ENCODE data around the gene SRSF12. TPM values are rescaled to one million over a fixed set of nuclear protein-coding genes. Genes with fewer than 3 reads are reported as not detected.

Gene SRSF12
- total RNA-seq, 1 donor from 2014 or later = 3.7 TPM

DNA sequence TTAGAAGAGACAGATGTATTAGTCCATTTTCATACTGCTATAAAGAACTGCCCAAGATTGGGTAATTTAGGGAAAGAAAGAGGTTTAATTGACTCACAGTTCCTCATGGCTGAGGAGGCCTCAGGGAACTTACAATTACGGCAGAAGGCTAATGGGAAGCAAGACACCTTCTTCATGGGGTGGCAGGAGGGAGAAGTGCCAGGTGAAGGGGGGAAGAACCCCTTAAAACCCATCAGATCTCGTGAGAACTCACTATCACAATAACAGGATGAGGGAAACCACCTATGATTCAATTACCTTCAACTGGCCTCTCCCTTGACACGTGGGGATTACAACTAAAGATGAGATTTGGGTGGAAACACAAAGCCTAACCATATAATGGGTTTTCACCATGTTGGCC lies 66.2 kb downstream of the SRSF12 start:
- H3K27me3 Mint-ChIP-seq (ENCODE audit: unreplicated experiment) = peaks cover 8% of the 10 kb centered on the region
- TF ChIP-seq CTCF (IDR thresholded peaks at IDR 0.05) = no peak
- H3K27ac Mint-ChIP-seq (ENCODE audit: unreplicated experiment) = no peak overlapping the region
- H3K36me3 Mint-ChIP-seq (ENCODE audit: unreplicated experiment) = no peaks in the 10 kb centered on the region
- peaks cover 13% of the 10 kb centered on the region for H3K4me1 Mint-ChIP-seq (ENCODE audit: unreplicated experiment)
- H3K4me3 Mint-ChIP-seq (ENCODE audit: unreplicated experiment) = no peak overlapping the region
- H3K9me3 Mint-ChIP-seq (ENCODE audit: unreplicated experiment) = no peaks in the 10 kb centered on the region
- no peak for DNase-seq (ENCODE audit: extremely low spot score, unreplicated experiment)

DNA sequence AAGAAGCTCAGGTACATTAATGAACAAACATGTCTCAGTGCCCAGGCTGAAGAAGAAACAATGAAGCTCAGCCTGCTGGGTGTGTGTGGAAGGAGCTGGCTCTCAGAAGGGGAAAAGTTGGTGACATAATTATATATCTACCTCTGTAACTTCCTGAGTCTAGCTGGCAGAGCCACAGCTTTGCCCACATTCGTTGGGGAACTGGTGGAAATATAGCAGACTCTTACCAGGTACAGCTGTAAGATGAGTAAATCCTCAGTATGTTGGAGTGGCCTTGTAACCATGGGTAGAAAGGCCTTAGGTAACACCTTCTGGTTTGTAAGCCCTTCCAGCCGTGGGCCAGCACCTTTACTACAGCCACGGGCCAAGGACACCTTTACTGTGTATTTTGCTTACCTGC lies 67.2 kb downstream of the SRSF12 start:
- no peak for DNase-seq (ENCODE audit: extremely low spot score, unreplicated experiment)
- Mint-ChIP-seq H3K9me3 (ENCODE audit: unreplicated experiment) (no peaks in the 10 kb centered on the region), H3K27ac (ENCODE audit: unreplicated experiment) (no peak overlapping the region), H3K36me3 (ENCODE audit: unreplicated experiment) (no peaks in the 10 kb centered on the region), H3K4me1 (ENCODE audit: unreplicated experiment) (peaks cover 13% of the 10 kb centered on the region), H3K4me3 (ENCODE audit: unreplicated experiment) (no peak overlapping the region), H3K27me3 (ENCODE audit: unreplicated experiment) (peaks cover 8% of the 10 kb centered on the region)
- no peak for TF ChIP-seq CTCF (IDR thresholded peaks at IDR 0.05)

DNA sequence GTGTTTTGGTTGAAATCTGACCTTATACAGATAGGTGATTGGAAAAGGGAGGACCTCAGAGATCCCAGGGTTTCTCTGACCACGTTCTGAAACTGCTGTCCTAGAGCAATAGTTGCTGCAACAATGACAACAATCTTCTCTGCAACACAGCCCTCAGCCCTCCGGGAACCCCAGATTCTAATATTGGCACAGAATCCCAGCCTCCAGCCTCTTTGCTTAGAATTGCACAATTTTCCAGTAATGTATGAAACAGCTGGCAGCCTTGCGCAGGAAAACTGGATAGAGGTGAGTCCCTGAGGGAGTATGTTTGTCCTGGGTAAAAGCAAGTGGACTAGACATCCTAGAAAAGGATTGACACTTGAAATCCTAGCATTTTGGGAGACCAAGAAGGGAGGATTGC lies 67.7 kb downstream of the SRSF12 start:
- DNase-seq (ENCODE audit: extremely low spot score, unreplicated experiment) = no peak
- no peak for TF ChIP-seq CTCF (IDR thresholded peaks at IDR 0.05)
- no peak overlapping the region for H3K4me3 Mint-ChIP-seq (ENCODE audit: unreplicated experiment)
- H3K4me1 Mint-ChIP-seq (ENCODE audit: unreplicated experiment) = peaks cover 13% of the 10 kb centered on the region
- no peaks in the 10 kb centered on the region for H3K9me3 Mint-ChIP-seq (ENCODE audit: unreplicated experiment)
- H3K27ac Mint-ChIP-seq (ENCODE audit: unreplicated experiment) = no peak overlapping the region
- peaks cover 8% of the 10 kb centered on the region for H3K27me3 Mint-ChIP-seq (ENCODE audit: unreplicated experiment)
- H3K36me3 Mint-ChIP-seq (ENCODE audit: unreplicated experiment) = no peaks in the 10 kb centered on the region

DNA sequence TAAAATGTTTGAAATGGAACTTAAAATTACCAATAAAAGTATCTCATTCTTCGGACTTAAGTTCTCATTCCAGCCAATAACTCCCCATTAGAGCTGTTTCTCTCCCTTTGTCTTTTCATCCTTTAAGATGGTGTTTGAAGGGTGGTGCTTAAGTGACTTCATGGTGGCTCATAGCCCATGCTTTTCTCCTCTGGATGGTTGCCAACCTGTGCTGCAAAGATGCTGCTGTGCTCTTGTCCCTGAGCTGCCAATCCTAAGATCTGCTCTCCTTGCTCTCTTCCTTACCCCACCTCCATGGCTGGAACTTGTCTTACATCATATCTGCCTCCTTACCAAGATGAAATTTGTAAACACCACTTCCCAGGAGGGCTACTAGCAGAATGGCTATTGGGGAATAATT lies 68.9 kb downstream of the SRSF12 start:
- Mint-ChIP-seq H3K27me3 (ENCODE audit: unreplicated experiment) (peaks cover 6% of the 10 kb centered on the region), H3K36me3 (ENCODE audit: unreplicated experiment) (no peaks in the 10 kb centered on the region), H3K9me3 (ENCODE audit: unreplicated experiment) (no peaks in the 10 kb centered on the region), H3K4me3 (ENCODE audit: unreplicated experiment) (no peak overlapping the region), H3K4me1 (ENCODE audit: unreplicated experiment) (peaks cover 13% of the 10 kb centered on the region), H3K27ac (ENCODE audit: unreplicated experiment) (no peak overlapping the region)
- no peak for TF ChIP-seq CTCF (IDR thresholded peaks at IDR 0.05)
- no peak for DNase-seq (ENCODE audit: extremely low spot score, unreplicated experiment)

GRCh38 chr6:89048288-89048923 lies 69.5 kb downstream of the SRSF12 start:
- H3K27me3 Mint-ChIP-seq (ENCODE audit: unreplicated experiment) = peaks cover 4% of the 10 kb centered on the region
- H3K9me3 Mint-ChIP-seq (ENCODE audit: unreplicated experiment) = no peaks in the 10 kb centered on the region
- H3K36me3 Mint-ChIP-seq (ENCODE audit: unreplicated experiment) = no peaks in the 10 kb centered on the region
- H3K4me1 Mint-ChIP-seq (ENCODE audit: unreplicated experiment) = peaks cover 13% of the 10 kb centered on the region
- TF ChIP-seq CTCF (IDR thresholded peaks at IDR 0.05) = no peak
- no peak for DNase-seq (ENCODE audit: extremely low spot score, unreplicated experiment)
- no peak overlapping the region for H3K4me3 Mint-ChIP-seq (ENCODE audit: unreplicated experiment)
- no peak overlapping the region for H3K27ac Mint-ChIP-seq (ENCODE audit: unreplicated experiment)

All from osteocyte (in vitro differentiated cells).